GM18870 (cell line): ENCODE measurements around the gene RAB20.
A peak's percentile ranks its signal among the peaks of the same experiment; 100 is the strongest.
"Not testable (repeated sequence)": the region's sequence is repeated elsewhere in the genome, so short reads cannot be mapped to it uniquely, and the experiment has no call there.

Experiments
- ATAC-seq: cut with Tn5 transposase; IDR thresholded peaks from one replicate; pipeline ENCODE4 v1.9.1; 2021; ENCODE audit warnings: moderate library complexity; ENCODE audit not compliant: unreplicated experiment

The RAB20 gene

GRCh38 chr13:110555601-110556223 is 5.8 kb downstream of the RAB20 start:
- peak; percentile 47 for ATAC-seq

DNA sequence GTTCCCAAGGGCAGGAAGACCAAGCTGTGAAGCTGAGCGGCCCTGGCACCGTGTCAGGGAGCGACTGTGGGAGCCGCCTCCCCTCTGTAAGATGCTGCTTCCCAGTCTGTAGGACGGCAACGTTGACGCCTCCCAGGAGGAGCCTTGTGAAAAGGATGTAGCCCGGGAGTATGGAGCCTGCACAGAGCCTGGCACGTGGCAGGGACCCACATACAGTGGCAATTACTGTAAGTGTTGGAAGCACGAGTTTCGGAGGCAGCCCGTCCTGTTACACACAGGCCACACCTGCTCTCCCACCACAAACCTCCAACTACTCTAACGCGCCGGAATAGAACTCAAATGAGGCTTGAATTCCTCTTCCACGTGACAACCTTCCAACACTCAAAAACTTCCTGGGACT is 6.6 kb downstream of the RAB20 start:
- no peak for ATAC-seq

GRCh38 chr13:110554227-110554836 is 7.2 kb downstream of the RAB20 start:
- ATAC-seq, result no peak

GRCh38 chr13:110553417-110553816 is 8.1 kb downstream of the RAB20 start:
- no peak for ATAC-seq

GRCh38 chr13:110552767-110553166 is 8.8 kb downstream of the RAB20 start:
- ATAC-seq, result no peak

DNA sequence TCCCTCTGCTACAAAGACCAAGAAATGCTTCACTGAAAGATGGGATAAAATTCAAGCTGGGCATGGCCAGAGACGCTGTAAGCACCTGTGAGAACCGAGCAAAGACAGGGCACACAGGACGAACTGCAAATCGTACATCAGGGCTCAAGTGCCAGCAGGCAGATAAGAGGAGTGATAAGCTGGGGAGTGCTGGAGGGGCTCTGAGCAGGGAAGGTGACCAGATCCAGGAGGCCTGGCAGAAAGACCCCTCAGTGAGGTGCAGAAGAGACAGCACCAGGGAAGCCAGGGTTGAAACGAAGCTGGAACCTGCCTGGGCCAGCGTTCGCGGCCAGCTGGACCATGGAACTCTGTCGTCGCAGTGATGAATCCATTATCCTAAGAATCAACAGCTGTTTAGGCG is 10.2 kb downstream of the RAB20 start:
- ATAC-seq, result no peak

GRCh38 chr13:110549795-110550160 is 11.7 kb downstream of the RAB20 start:
- ATAC-seq, result no peak

DNA sequence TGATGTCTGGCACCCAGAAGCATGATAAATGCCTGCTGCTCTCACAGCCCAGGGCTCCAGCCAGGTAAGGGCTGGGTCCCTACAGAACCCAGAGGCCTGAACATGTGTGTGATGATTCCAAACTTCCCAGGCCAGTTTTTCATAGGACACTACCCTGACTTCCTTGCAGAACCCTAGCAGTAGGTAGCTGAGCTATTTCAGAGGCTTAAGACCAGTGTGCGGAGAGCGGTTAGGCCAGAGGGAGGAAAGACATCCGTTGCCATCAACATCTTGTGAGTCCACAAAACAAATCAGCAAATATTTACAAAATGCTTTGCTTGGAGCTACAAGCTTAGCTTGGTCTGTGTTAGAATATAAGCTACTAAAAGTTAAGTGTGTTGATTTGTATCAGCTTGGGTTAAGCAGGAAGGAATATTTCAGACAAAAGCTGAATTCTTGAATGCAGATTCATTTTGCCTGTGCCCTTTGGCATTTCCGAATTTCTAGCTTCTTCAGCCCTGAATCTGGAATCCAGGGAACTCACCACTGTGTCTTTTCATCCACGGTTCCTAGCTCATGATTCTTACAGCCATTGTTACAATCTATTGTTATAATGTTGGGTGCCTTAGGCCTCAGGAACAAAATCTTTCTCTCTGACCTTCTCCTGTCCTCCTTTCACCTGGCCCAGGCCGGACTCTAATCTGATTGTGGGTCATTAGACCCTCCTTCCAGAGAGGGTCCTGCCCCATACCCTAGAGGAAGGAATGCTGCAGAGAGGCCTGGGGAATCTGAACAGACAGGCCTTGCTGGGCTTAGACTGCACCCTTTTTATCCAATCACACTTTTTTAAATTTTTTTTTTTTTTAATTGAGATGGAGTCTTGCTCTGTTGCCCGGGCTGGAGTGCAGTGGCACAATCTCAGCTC is 12.4 kb downstream of the RAB20 start:
- no peak for ATAC-seq

DNA sequence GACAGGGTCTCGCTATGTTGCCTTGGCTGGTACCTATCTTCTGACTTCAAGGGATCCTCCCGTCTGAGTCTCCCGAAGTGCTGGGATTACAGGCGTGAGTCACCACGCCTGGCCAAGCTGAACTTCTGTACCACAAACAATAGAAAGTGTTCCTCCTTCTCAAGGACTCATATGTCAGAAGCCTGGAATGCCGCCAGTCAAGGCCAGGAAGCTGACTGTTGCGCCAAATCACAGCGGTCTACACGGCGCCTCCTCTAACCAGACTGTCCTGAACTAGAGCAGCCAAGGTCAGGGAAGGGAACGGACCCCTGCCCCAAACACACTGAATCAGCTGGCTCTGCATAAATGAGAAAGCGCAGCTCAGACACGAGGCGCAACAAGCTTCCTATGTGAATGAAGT is 14.6 kb downstream of the RAB20 start:
- ATAC-seq, result no peak

DNA sequence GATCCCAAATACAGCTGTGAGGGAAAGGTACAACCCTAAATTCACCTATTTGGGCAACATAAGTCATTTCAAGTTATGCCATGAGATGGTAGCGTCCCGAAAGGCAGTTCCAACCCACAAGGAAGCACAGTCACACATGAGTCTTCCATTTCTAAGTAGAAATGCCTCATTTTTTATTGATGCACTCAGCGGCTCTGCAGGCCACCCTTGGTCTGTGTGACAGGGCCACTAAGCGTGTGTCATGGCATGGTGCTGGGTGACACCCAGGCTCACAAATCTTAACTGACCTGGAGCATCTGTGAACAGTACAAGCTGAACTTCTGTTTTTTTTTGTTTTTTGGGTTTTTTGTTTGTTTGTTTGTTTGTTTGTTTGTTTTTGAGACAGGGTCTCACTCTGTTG is 15.1 kb downstream of the RAB20 start:
- no peak for ATAC-seq

DNA sequence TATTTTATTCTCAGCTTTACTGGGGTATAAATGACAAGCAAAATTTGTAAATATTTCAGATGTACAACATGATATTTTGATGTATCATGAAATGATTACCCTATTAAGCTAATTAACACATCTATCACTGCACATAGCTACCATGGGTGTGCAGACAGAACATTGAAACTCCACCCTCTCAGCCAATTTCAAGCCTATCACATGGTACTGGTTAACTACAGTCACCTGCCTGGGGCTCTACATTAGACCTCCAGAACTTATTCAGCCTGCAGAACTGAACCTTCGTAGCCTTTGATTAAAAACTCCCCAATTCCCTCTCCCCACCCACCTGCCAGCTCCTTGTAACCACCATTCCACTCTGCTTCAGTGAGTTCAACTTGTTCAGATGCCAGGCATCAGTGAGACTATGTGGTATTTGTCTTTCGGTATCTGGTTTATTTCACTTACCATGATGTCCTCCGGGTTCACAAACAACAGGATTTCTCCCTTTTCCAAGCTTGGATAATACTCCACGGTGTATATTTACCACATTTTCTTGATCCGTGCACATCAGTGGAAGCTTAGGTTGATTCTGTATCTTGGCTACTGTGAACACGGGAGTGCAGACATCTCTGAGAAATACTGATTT is 19.2 kb downstream of the RAB20 start:
- no peak for ATAC-seq

GRCh38 chr13:110541526-110541920 is 20.0 kb downstream of the RAB20 start:
- ATAC-seq, result no peak

- no peak for ATAC-seq
Observed at GRCh38 chr13:110540871-110541525, 20.5 kb downstream of the RAB20 start.

DNA sequence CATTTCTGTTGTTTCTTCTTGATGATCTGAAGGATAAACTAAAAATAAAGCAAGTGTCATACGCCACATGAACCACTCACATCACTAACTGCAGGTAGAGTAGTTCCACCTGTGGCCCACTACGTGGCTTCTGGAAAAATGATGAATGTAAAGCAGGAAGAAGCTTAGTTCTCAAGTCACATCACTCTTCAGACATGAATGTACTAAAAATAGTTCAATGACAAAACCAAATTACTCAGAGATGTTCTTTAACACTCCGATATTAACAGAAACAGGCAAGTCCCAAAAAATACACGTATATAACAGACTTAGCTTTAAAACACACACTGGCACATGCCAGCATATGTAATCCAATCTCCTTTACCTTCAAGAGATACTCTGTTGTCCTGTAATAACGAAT is 21.6 kb downstream of the RAB20 start:
- no peak for ATAC-seq

- no peak for ATAC-seq
Observed at GRCh38 chr13:110538632-110539031, 22.9 kb downstream of the RAB20 start.

- no peak for ATAC-seq
Observed at GRCh38 chr13:110536006-110536693, 25.4 kb downstream of the RAB20 start.

GRCh38 chr13:110535526-110535925 is 26.0 kb downstream of the RAB20 start:
- no peak for ATAC-seq

- ATAC-seq, result no peak
Observed at GRCh38 chr13:110533771-110534670, 27.5 kb downstream of the RAB20 start.

DNA sequence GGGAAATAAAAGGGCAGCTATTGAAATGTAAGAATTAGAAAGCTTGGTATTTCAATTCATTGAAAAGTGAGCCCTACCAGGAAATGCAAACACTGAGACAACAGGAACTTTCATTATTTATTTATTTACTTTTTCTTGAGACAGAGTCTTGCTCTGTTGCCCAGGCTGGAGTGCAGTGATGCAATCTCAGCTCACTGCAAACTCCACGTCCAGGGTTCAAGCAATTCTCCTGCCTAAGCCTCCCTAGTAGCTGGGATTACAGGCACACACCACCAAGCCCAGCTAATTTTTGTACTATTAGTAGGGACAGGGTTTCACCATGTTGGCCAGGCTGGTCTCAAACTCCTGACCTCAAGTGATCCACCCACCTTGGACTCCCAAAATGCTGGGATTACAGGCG is 29.3 kb downstream of the RAB20 start:
- not testable (repeated sequence) for ATAC-seq
